ENCODE data around the gene NAT14. TPM values are rescaled to one million over a fixed set of nuclear protein-coding genes. Genes with fewer than 3 reads are reported as not detected.

The NAT14 gene
- total RNA-seq, 2 experiments from 2014 or later = 28.3 to 29.1 TPM

DNA sequence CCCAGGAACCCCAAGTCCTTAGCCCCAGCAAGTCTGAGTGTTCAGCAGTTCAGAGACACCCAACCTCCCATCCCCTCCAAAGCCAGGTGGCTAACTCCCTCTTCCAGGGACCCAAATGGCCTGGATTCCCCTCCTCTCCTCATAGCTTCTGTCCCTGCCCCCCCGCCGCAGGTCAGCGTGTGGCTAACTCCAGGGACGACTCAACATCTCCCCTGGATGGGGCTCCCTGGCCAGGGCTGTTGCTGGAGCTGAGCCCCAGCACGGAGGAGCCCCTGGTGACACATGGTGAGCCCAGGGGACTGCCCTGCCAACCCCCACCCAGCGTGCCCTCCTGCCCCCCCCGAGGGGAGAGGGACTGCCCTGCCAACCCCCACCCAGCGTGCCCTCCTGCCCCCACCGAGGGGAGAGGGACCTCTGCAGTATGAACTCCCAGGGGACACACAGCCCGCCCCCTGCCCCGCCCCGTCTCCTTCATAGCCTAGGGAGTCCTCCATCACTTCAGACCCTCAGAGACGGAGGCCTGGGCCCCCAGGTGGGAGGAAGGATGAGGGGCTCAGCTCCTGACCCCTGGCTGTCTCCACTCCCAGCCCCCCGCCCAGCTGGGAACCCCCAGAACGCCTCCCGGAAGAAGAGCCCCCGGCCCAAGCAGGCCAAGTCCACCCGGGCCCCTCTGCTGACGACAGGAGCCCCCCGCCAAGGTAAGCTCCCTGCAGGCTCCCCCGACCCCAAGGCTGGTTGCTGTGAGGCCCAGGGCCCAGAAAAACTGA is 4.9 kb downstream of the NAT14 start:
- peaks cover 26% of the 10 kb centered on the region for H3K4me1 ChIP-seq (ENCODE audit: insufficient read depth, low read length, poor library complexity, severe bottlenecking)
- H3K79me2 ChIP-seq (ENCODE audit: insufficient read depth, low read depth, low read length) = no peaks in the 10 kb centered on the region
- no peak for TF ChIP-seq EZH2phosphoT487 (IDR thresholded peaks at IDR 0.05; ENCODE audit: borderline replicate concordance, low read depth, low read length)
- TF ChIP-seq, protein P1, sequence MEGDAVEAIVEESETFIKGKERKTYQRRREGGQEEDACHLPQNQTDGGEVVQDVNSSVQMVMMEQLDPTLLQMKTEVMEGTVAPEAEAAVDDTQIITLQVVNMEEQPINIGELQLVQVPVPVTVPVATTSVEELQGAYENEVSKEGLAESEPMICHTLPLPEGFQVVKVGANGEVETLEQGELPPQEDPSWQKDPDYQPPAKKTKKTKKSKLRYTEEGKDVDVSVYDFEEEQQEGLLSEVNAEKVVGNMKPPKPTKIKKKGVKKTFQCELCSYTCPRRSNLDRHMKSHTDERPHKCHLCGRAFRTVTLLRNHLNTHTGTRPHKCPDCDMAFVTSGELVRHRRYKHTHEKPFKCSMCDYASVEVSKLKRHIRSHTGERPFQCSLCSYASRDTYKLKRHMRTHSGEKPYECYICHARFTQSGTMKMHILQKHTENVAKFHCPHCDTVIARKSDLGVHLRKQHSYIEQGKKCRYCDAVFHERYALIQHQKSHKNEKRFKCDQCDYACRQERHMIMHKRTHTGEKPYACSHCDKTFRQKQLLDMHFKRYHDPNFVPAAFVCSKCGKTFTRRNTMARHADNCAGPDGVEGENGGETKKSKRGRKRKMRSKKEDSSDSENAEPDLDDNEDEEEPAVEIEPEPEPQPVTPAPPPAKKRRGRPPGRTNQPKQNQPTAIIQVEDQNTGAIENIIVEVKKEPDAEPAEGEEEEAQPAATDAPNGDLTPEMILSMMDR (conservative IDR thresholded peaks at IDR 0.05; ENCODE audit: low read length) = no peak
- no peak overlapping the region for H3K4me3 ChIP-seq (ENCODE audit: low read depth, low read length, poor library complexity, severe bottlenecking)
- POLR2A ChIA-PET = no interaction called here
- H2AFZ ChIP-seq (ENCODE audit: low read length) = no peak overlapping the region
- no peaks in the 10 kb centered on the region for H3K9me3 ChIP-seq (ENCODE audit: low read length)
- CTCF ChIA-PET (ENCODE audit: unreplicated experiment) = no interaction called here
- no TSS peak for BruUV-seq (replicated peaks)
- no peaks in the 10 kb centered on the region for H3K36me3 ChIP-seq (ENCODE audit: insufficient read depth, low read length)
- H3K9me2 ChIP-seq (ENCODE audit: insufficient read depth, low read length) = no peaks in the 10 kb centered on the region
- intact Hi-C loops (cut with micrococcal nuclease; ENCODE audit: unreplicated experiment) = no loop called here
- H4K20me1 ChIP-seq (ENCODE audit: insufficient read depth, low read length) = no peaks in the 10 kb centered on the region
- no peak for DNase-seq (ENCODE audit: low spot score)
- no peak overlapping the region for H3K27ac ChIP-seq (ENCODE audit: low read depth, low read length, poor library complexity, severe bottlenecking)
- H3K4me2 ChIP-seq (ENCODE audit: low read length) = no peak overlapping the region

GRCh38 chr19:55490478-55491432 is 5.8 kb downstream of the NAT14 start:
- DNase-seq (ENCODE audit: low spot score) = no peak
- Histone ChIP-seq H2AFZ (ENCODE audit: low read length) (no peak overlapping the region), H3K79me2 (ENCODE audit: insufficient read depth, low read depth, low read length) (no peaks in the 10 kb centered on the region), H3K36me3 (ENCODE audit: insufficient read depth, low read length) (no peaks in the 10 kb centered on the region), H3K4me3 (ENCODE audit: low read depth, low read length, poor library complexity, severe bottlenecking) (no peak overlapping the region), H3K9me3 (ENCODE audit: low read length) (no peaks in the 10 kb centered on the region), H4K20me1 (ENCODE audit: insufficient read depth, low read length) (no peaks in the 10 kb centered on the region), H3K9me2 (ENCODE audit: insufficient read depth, low read length) (no peaks in the 10 kb centered on the region), H3K27ac (ENCODE audit: low read depth, low read length, poor library complexity, severe bottlenecking) (no peak overlapping the region), H3K4me2 (ENCODE audit: low read length) (no peak overlapping the region), H3K4me1 (ENCODE audit: insufficient read depth, low read length, poor library complexity, severe bottlenecking) (peaks cover 23% of the 10 kb centered on the region)
- no peak for TF ChIP-seq EZH2phosphoT487 (IDR thresholded peaks at IDR 0.05; ENCODE audit: borderline replicate concordance, low read depth, low read length)
- TF ChIP-seq, protein P1 (conservative IDR thresholded peaks at IDR 0.05; ENCODE audit: low read length) = no peak
- POLR2A ChIA-PET = no interaction called here
- intact Hi-C loops (cut with micrococcal nuclease; ENCODE audit: unreplicated experiment) = no loop called here
- CTCF ChIA-PET (ENCODE audit: unreplicated experiment) = no interaction called here
- no TSS peak for BruUV-seq (replicated peaks)

All from OCI-LY7 (cell line).